GM23338 (cell line): ENCODE data around the gene SPNS3. TPM values are rescaled to one million over a fixed set of nuclear protein-coding genes. Genes with fewer than 3 reads are reported as not detected.

Experiments used
- ATAC-seq: fragments of 200-7000 bp; cut with Tn5 transposase; 3 replicates; pipeline ENCODE4 v1.9.1; 2020
- DNase-seq: peaks from one replicate; pipeline ENCODE4 v3.0.0-alpha.2; 2015; ENCODE audit warnings: low spot score
- H2AFZ ChIP-seq: fragments of 200-600 bp; sonication (generic); 2 replicates; pipeline ENCODE4 v1.8.0; 2016; ENCODE audit warnings: antibody characterized with exemption, mild to moderate bottlenecking, moderate library complexity
- H3F3A ChIP-seq: fragments of 200-600 bp; sonication (generic); replicated peaks from 2 replicates; pipeline ENCODE4 v1.8.0; 2017; ENCODE audit warnings: antibody characterized with exemption, mixed run types, low read depth
- H3K27ac ChIP-seq: fragments of 200-600 bp; sonication (generic); 2 replicates; pipeline ENCODE4 v1.6.1; 2016; ENCODE audit warnings: low read depth
- H3K27me3 ChIP-seq: fragments of 200-600 bp; sonication (generic); 2 replicates; pipeline ENCODE4 v1.8.0; 2016; ENCODE audit warnings: mild to moderate bottlenecking, mixed run types, moderate library complexity; ENCODE audit not compliant: insufficient read depth
- H3K36me3 ChIP-seq: fragments of 200-600 bp; sonication (generic); 2 replicates; pipeline ENCODE4 v1.8.0; 2016; ENCODE audit warnings: mild to moderate bottlenecking; ENCODE audit not compliant: insufficient read depth
- H3K4me1 ChIP-seq: fragments of 200-600 bp; sonication (generic); 2 replicates; pipeline ENCODE4 v1.8.0; 2016; ENCODE audit warnings: mild to moderate bottlenecking, moderate library complexity; ENCODE audit not compliant: insufficient read depth
- H3K4me2 ChIP-seq: fragments of 200-600 bp; sonication (generic); 2 replicates; pipeline ENCODE4 v1.7.1; 2017; ENCODE audit warnings: mixed run types
- H3K4me3 ChIP-seq: fragments of 200-600 bp; sonication (generic); 2 replicates; pipeline ENCODE4 v1.6.1; 2016; ENCODE audit warnings: mixed run types
- H3K79me2 ChIP-seq: fragments of 200-600 bp; sonication (generic); replicated peaks from 2 replicates; pipeline ENCODE4 v1.8.0; 2017; ENCODE audit warnings: mild to moderate bottlenecking; ENCODE audit not compliant: insufficient read depth
- H3K9me2 ChIP-seq: fragments of 200-600 bp; sonication (generic); 2 replicates; pipeline ENCODE4 v1.8.0; 2017; ENCODE audit not compliant: insufficient read depth
- H4K20me1 ChIP-seq: fragments of 200-600 bp; sonication (generic); replicated peaks from 2 replicates; pipeline ENCODE4 v1.8.0; 2017; ENCODE audit warnings: mild to moderate bottlenecking; ENCODE audit not compliant: insufficient read depth
- H3K27ac Mint-ChIP-seq: 2 replicates; pipeline ENCODE4 v1.8.0; 2020; ENCODE audit warnings: inconsistent platforms, mild to moderate bottlenecking, moderate library complexity, mixed read lengths
- H3K27me3 Mint-ChIP-seq: 3 replicates; pipeline ENCODE4 v1.8.0; 2022; ENCODE audit warnings: low read depth, mild to moderate bottlenecking, moderate library complexity, mixed read lengths, inconsistent platforms; ENCODE audit not compliant: insufficient read depth, poor library complexity
- H3K36me3 Mint-ChIP-seq: 3 replicates; pipeline ENCODE4 v1.8.0; 2021; ENCODE audit warnings: low read depth, mild to moderate bottlenecking, inconsistent platforms, moderate library complexity, mixed read lengths
- H3K4me1 Mint-ChIP-seq: 3 replicates; pipeline ENCODE4 v1.8.0; 2020; ENCODE audit warnings: mild to moderate bottlenecking, inconsistent platforms, mixed read lengths
- H3K4me3 Mint-ChIP-seq: 3 replicates; pipeline ENCODE4 v1.8.0; 2021; ENCODE audit warnings: moderate library complexity, mild to moderate bottlenecking, inconsistent platforms, mixed read lengths
- H3K9me3 Mint-ChIP-seq: 3 replicates; pipeline ENCODE4 v1.8.0; 2020; ENCODE audit warnings: moderate library complexity, mild to moderate bottlenecking, inconsistent platforms, mixed read lengths
- CREB1 ChIP-seq: fragments of 250-450 bp; sonication (Bioruptor Pico); IDR thresholded peaks from 2 replicates; pipeline ENCODE4 v1.5.0; 2020; ENCODE audit warnings: low read depth, mild to moderate bottlenecking, moderate library complexity
- EZH2 ChIP-seq: fragments of 200-600 bp; sonication (generic); IDR thresholded peaks from one replicate; pipeline ENCODE4 v1.8.0; 2017; ENCODE audit warnings: antibody characterized with exemption, mild to moderate bottlenecking, low read depth; ENCODE audit not compliant: unreplicated experiment
- EZH2phosphoT487 ChIP-seq: fragments of 200-600 bp; sonication (generic); IDR thresholded peaks from one replicate; pipeline ENCODE4 v1.8.1; 2018; ENCODE audit warnings: antibody characterized with exemption; ENCODE audit not compliant: unreplicated experiment
- JUNB ChIP-seq: IDR thresholded peaks from one replicate; pipeline ENCODE4 v1.6.1; 2016; ENCODE audit warnings: antibody characterized with exemption; ENCODE audit not compliant: unreplicated experiment
- NANOG ChIP-seq: IDR thresholded peaks from 2 replicates; pipeline ENCODE4 v1.6.1; 2016; ENCODE audit warnings: antibody characterized with exemption, borderline replicate concordance
- POLR2AphosphoS5 ChIP-seq: IDR thresholded peaks from 2 replicates; pipeline ENCODE4 v1.6.1; 2016; ENCODE audit warnings: antibody characterized with exemption, low read depth
- STAT1 ChIP-seq: IDR thresholded peaks from one replicate; pipeline ENCODE4 v1.6.1; 2016; ENCODE audit warnings: antibody characterized with exemption; ENCODE audit not compliant: unreplicated experiment
- ZNF114 ChIP-seq: fragments of 250-450 bp; sonication (Bioruptor Pico); IDR thresholded peaks from 2 replicates; pipeline ENCODE4 v1.5.0; 2020; ENCODE audit warnings: mild to moderate bottlenecking, moderate library complexity
- ZNF331 ChIP-seq: fragments of 250-450 bp; sonication (Bioruptor Pico); IDR thresholded peaks from 2 replicates; pipeline ENCODE4 v1.5.0; 2020; ENCODE audit warnings: low read depth, mild to moderate bottlenecking, moderate library complexity
- polyA plus RNA-seq: library from polyadenylated mRNA; unstranded; fragments of >200 nt; fragmentation: Nextera tagmentation; extraction: Ambion mirVana; gene quantifications from 2 replicates; pipeline ENCODE4 v1.2.1, GENCODE V29; 2016
- total RNA-seq: library from RNA; depleted of rRNA; stranded (reverse); fragments of >200 nt; shearing (Covaris generic); gene quantifications from 2 replicates; pipeline ENCODE4 v1.2.3, GENCODE V29; 2014
- TF ChIP-seq, protein P1 (sequence below): fragments of 250-450 bp; sonication (Bioruptor Pico); IDR thresholded peaks from 2 replicates; pipeline ENCODE4 v1.5.0; 2020; ENCODE audit warnings: mild to moderate bottlenecking, moderate library complexity
- TF ChIP-seq, protein P2 (sequence below), 2 experiments: fragments of 200-600 bp in 1 of 2; sonication (generic) in 1 of 2; conservative IDR thresholded peaks; 2 replicates each; pipeline versions ENCODE4 v1.5.1 to v1.6.1; 2016 to 2017; ENCODE audit warnings: antibody characterized with exemption in 2 of 2, low read depth in 2 of 2, mild to moderate bottlenecking in 2 of 2, moderate library complexity in 1 of 2
- TF ChIP-seq, protein P3 (sequence below): IDR thresholded peaks from one replicate; pipeline ENCODE4 v1.6.1; 2018; ENCODE audit warnings: antibody characterized with exemption; ENCODE audit not compliant: unreplicated experiment
- TF ChIP-seq, protein P4 (sequence below): IDR thresholded peaks from 2 replicates; pipeline ENCODE4 v1.6.1; 2016; ENCODE audit warnings: antibody characterized with exemption

Gene SPNS3
- total and polyA plus RNA-seq, 2 experiments from 2014 or later = not detected

DNA sequence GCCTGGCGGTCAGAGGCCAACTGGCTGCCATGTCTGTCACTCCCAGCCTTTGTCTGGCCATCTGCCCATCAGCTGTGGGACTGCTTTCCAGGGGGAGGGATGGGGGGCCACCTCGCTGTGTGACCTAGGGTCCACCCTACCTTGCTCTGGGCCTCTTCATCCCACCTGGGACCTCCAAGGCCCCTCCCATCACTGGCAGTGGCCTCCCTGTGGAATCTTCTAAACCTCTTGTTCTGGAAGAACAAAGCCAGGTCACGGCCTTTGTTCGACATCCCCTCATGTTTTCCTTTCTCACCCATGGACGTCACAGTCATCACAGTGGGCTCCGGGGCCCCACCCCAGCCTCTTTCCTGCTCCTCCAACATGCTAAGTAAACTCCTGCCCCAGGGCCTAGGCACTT is 88.9 kb downstream of the SPNS3 start:
- H3K27ac ChIP-seq = no peak overlapping the region
- H2AFZ ChIP-seq = no peak overlapping the region
- Mint-ChIP-seq H3K27ac (no peak overlapping the region), H3K4me1 (peaks cover 9% of the 10 kb centered on the region), H3K4me3 (no peak overlapping the region), H3K36me3 (no peaks in the 10 kb centered on the region; the same call in 2 of the 3 replicates), H3K27me3 (peaks cover 46% of the 10 kb centered on the region), H3K9me3 (no peaks in the 10 kb centered on the region)
- no peaks in the 10 kb centered on the region for H3F3A ChIP-seq
- TF ChIP-seq EZH2 (no peak), STAT1 (no peak), ZNF114 (no peak), JUNB (no peak), CREB1 (CRISPR knock-in tag) (no peak), NANOG (no peak), POLR2AphosphoS5 (no peak), ZNF331 (CRISPR knock-in tag) (no peak), EZH2phosphoT487 (no peak)
- TF ChIP-seq, protein P1, sequence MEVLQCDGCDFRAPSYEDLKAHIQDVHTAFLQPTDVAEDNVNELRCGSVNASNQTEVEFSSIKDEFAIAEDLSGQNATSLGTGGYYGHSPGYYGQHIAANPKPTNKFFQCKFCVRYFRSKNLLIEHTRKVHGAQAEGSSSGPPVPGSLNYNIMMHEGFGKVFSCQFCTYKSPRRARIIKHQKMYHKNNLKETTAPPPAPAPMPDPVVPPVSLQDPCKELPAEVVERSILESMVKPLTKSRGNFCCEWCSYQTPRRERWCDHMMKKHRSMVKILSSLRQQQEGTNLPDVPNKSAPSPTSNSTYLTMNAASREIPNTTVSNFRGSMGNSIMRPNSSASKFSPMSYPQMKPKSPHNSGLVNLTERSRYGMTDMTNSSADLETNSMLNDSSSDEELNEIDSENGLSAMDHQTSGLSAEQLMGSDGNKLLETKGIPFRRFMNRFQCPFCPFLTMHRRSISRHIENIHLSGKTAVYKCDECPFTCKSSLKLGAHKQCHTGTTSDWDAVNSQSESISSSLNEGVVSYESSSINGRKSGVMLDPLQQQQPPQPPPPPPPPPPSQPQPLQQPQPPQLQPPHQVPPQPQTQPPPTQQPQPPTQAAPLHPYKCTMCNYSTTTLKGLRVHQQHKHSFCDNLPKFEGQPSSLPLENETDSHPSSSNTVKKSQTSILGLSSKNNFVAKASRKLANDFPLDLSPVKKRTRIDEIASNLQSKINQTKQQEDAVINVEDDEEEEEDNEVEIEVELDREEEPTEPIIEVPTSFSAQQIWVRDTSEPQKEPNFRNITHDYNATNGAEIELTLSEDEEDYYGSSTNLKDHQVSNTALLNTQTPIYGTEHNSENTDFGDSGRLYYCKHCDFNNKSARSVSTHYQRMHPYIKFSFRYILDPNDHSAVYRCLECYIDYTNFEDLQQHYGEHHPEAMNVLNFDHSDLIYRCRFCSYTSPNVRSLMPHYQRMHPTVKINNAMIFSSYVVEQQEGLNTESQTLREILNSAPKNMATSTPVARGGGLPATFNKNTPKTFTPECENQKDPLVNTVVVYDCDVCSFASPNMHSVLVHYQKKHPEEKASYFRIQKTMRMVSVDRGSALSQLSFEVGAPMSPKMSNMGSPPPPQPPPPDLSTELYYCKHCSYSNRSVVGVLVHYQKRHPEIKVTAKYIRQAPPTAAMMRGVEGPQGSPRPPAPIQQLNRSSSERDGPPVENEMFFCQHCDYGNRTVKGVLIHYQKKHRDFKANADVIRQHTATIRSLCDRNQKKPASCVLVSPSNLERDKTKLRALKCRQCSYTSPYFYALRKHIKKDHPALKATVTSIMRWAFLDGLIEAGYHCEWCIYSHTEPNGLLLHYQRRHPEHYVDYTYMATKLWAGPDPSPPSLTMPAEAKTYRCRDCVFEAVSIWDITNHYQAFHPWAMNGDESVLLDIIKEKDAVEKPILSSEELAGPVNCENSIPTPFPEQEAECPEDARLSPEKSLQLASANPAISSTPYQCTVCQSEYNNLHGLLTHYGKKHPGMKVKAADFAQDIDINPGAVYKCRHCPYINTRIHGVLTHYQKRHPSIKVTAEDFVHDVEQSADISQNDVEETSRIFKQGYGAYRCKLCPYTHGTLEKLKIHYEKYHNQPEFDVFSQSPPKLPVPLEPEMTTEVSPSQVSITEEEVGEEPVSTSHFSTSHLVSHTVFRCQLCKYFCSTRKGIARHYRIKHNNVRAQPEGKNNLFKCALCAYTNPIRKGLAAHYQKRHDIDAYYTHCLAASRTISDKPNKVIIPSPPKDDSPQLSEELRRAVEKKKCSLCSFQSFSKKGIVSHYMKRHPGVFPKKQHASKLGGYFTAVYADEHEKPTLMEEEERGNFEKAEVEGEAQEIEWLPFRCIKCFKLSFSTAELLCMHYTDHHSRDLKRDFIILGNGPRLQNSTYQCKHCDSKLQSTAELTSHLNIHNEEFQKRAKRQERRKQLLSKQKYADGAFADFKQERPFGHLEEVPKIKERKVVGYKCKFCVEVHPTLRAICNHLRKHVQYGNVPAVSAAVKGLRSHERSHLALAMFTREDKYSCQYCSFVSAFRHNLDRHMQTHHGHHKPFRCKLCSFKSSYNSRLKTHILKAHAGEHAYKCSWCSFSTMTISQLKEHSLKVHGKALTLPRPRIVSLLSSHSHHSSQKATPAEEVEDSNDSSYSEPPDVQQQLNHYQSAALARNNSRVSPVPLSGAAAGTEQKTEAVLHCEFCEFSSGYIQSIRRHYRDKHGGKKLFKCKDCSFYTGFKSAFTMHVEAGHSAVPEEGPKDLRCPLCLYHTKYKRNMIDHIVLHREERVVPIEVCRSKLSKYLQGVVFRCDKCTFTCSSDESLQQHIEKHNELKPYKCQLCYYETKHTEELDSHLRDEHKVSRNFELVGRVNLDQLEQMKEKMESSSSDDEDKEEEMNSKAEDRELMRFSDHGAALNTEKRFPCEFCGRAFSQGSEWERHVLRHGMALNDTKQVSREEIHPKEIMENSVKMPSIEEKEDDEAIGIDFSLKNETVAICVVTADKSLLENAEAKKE (CRISPR knock-in tag) = no peak
- TF ChIP-seq, protein P2, sequence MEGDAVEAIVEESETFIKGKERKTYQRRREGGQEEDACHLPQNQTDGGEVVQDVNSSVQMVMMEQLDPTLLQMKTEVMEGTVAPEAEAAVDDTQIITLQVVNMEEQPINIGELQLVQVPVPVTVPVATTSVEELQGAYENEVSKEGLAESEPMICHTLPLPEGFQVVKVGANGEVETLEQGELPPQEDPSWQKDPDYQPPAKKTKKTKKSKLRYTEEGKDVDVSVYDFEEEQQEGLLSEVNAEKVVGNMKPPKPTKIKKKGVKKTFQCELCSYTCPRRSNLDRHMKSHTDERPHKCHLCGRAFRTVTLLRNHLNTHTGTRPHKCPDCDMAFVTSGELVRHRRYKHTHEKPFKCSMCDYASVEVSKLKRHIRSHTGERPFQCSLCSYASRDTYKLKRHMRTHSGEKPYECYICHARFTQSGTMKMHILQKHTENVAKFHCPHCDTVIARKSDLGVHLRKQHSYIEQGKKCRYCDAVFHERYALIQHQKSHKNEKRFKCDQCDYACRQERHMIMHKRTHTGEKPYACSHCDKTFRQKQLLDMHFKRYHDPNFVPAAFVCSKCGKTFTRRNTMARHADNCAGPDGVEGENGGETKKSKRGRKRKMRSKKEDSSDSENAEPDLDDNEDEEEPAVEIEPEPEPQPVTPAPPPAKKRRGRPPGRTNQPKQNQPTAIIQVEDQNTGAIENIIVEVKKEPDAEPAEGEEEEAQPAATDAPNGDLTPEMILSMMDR (conservative IDR thresholded peaks at IDR 0.05; ENCODE audit: low read depth in 2 of 2) = no peak
- TF ChIP-seq, protein P3, sequence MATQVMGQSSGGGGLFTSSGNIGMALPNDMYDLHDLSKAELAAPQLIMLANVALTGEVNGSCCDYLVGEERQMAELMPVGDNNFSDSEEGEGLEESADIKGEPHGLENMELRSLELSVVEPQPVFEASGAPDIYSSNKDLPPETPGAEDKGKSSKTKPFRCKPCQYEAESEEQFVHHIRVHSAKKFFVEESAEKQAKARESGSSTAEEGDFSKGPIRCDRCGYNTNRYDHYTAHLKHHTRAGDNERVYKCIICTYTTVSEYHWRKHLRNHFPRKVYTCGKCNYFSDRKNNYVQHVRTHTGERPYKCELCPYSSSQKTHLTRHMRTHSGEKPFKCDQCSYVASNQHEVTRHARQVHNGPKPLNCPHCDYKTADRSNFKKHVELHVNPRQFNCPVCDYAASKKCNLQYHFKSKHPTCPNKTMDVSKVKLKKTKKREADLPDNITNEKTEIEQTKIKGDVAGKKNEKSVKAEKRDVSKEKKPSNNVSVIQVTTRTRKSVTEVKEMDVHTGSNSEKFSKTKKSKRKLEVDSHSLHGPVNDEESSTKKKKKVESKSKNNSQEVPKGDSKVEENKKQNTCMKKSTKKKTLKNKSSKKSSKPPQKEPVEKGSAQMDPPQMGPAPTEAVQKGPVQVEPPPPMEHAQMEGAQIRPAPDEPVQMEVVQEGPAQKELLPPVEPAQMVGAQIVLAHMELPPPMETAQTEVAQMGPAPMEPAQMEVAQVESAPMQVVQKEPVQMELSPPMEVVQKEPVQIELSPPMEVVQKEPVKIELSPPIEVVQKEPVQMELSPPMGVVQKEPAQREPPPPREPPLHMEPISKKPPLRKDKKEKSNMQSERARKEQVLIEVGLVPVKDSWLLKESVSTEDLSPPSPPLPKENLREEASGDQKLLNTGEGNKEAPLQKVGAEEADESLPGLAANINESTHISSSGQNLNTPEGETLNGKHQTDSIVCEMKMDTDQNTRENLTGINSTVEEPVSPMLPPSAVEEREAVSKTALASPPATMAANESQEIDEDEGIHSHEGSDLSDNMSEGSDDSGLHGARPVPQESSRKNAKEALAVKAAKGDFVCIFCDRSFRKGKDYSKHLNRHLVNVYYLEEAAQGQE = no peak
- TF ChIP-seq, protein P4, sequence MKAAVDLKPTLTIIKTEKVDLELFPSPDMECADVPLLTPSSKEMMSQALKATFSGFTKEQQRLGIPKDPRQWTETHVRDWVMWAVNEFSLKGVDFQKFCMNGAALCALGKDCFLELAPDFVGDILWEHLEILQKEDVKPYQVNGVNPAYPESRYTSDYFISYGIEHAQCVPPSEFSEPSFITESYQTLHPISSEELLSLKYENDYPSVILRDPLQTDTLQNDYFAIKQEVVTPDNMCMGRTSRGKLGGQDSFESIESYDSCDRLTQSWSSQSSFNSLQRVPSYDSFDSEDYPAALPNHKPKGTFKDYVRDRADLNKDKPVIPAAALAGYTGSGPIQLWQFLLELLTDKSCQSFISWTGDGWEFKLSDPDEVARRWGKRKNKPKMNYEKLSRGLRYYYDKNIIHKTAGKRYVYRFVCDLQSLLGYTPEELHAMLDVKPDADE = no peak
- no peaks in the 10 kb centered on the region for H3K4me1 ChIP-seq
- H3K9me2 ChIP-seq = no peaks in the 10 kb centered on the region
- ATAC-seq = no peak
- no peak for DNase-seq
- no peaks in the 10 kb centered on the region for H3K79me2 ChIP-seq
- H3K4me2 ChIP-seq = no peak overlapping the region
- H3K27me3 ChIP-seq = peaks cover 46% of the 10 kb centered on the region
- no peaks in the 10 kb centered on the region for H3K36me3 ChIP-seq
- no peaks in the 10 kb centered on the region for H4K20me1 ChIP-seq
- no peak overlapping the region for H3K4me3 ChIP-seq
